D721Med (cell line): ENCODE data around the gene PDE1A.
A peak's percentile ranks its signal among the peaks of the same experiment; 100 is the strongest.

ENCODE experiments used
- DNase-seq: peaks from one replicate; pipeline ENCODE4 v3.0.0; 2011; ENCODE audit warnings: low spot score; ENCODE audit not compliant: insufficient read length
- FAIRE-seq: peaks from 2 replicates; lab custom pipeline; 2011; peaks lifted over from hg19 to GRCh38; lab: Jason Lieb, UNC
- CTCF ChIP-seq: IDR thresholded peaks from 2 replicates; pipeline ENCODE4 v1.5.1; 2012; ENCODE audit warnings: mild to moderate bottlenecking, control low read depth; ENCODE audit not compliant: insufficient read depth; ENCODE audit errors: missing control alignments

PDE1A gene

GRCh38 chr2:182207049-182207746, 219.6 kb downstream of the PDE1A start:
- no peak for DNase-seq

GRCh38 chr2:182197529-182197928, 229.3 kb downstream of the PDE1A start:
- TF ChIP-seq CTCF: no peak
- no peak for FAIRE-seq
- DNase-seq: no peak

More at GRCh38 chr2:182207049-182207746, 219.6 kb downstream of the PDE1A start:
- FAIRE-seq: no peak
- no peak for TF ChIP-seq CTCF

- FAIRE-seq (no peak), DNase-seq (no peak)
- no peak for TF ChIP-seq CTCF
These were observed 233.5 kb downstream of the PDE1A start for GRCh38 chr2:182193291-182193690.

GRCh38 chr2:182191061-182191460, 235.8 kb downstream of the PDE1A start:
- DNase-seq: no peak
- no peak for TF ChIP-seq CTCF
- no peak for FAIRE-seq

- no peak for TF ChIP-seq CTCF
- DNase-seq (no peak), FAIRE-seq (no peak)
These were observed 239.7 kb downstream of the PDE1A start for GRCh38 chr2:182187130-182187529.

GRCh38 chr2:182186132-182186735, 240.6 kb downstream of the PDE1A start:
- peak; percentile 81 for TF ChIP-seq CTCF
- FAIRE-seq: peak; percentile 74
- no peak for DNase-seq

GRCh38 chr2:182182436-182182835, 244.4 kb downstream of the PDE1A start:
- FAIRE-seq (no peak), DNase-seq (no peak)
- TF ChIP-seq CTCF: no peak
